Parathyroid adenoma (tissue), 2 donors: ENCODE results near the gene PPP1R2C.

Experiments used
- H2AFZ ChIP-seq: fragments of 300-600 bp; sonication (generic); one replicate; pipeline ENCODE4 v1.7.0; 2017; ENCODE audit warnings: antibody characterized with exemption, mild to moderate bottlenecking
- H3K27ac ChIP-seq: fragments of 300-600 bp; sonication (generic); one replicate; pipeline ENCODE4 v1.7.0; 2017
- H3K27me3 ChIP-seq: fragments of 300-600 bp; sonication (generic); one replicate; pipeline ENCODE4 v1.7.0; 2017; ENCODE audit warnings: low read length; ENCODE audit not compliant: control insufficient read depth, insufficient read depth
- H3K36me3 ChIP-seq: fragments of 300-600 bp; sonication (generic); one replicate; pipeline ENCODE4 v1.7.0; 2017; ENCODE audit warnings: low read length; ENCODE audit not compliant: control insufficient read depth, insufficient read depth
- H3K4me1 ChIP-seq: fragments of 300-600 bp; sonication (generic); one replicate; pipeline ENCODE4 v1.7.0; 2017; ENCODE audit warnings: control low read depth
- H3K4me2 ChIP-seq: fragments of 300-600 bp; sonication (generic); one replicate; pipeline ENCODE4 v1.7.0; 2017; ENCODE audit warnings: low read length
- H3K4me3 ChIP-seq: fragments of 300-600 bp; sonication (generic); one replicate; pipeline ENCODE4 v1.7.0; 2017; ENCODE audit warnings: low read depth, low read length
- H3K79me2 ChIP-seq: fragments of 300-600 bp; sonication (generic); one replicate; pipeline ENCODE4 v1.7.0; 2017; ENCODE audit warnings: control low read depth
- H3K9ac ChIP-seq: fragments of 300-600 bp; sonication (generic); one replicate; pipeline ENCODE4 v1.7.0; 2017; ENCODE audit warnings: mild to moderate bottlenecking
- H3K9me3 ChIP-seq: fragments of 300-600 bp; sonication (generic); one replicate; pipeline ENCODE4 v1.7.0; 2017; ENCODE audit warnings: low read length; ENCODE audit not compliant: control insufficient read depth
- CTCF ChIP-seq: fragments of 300-600 bp; sonication (generic); IDR thresholded peaks from one replicate; pipeline ENCODE4 v1.7.0; 2017; ENCODE audit warnings: antibody characterized with exemption, mild to moderate bottlenecking
- donor health status: primary hyperparathyroidism.

Gene PPP1R2C

DNA sequence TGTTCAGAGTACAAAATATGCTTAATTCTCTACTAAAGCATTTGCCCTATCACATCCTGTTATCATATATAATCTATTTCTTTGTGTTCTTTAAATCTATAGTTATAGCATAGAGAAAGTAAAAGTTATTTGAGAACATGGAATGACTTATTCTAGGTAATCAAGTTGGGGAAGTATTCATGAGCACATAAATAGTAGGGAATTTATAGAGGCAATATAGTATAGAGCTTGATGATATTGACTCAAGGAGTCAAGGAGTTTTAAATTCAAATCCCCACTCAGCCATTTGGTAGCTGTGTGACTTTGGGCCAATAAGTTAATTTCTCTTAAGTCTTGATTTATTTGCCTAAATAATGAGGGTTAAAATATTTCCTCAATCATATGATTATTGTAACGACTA is 37.5 kb downstream of the PPP1R2C start:
- Histone ChIP-seq H2AFZ (no peak overlapping the region), H3K4me3 (no peak overlapping the region), H3K27ac (no peak overlapping the region), H3K27me3 (no peaks in the 10 kb centered on the region), H3K4me2 (no peak overlapping the region), H3K36me3 (no peaks in the 10 kb centered on the region), H3K4me1 (no peaks in the 10 kb centered on the region), H3K79me2 (no peaks in the 10 kb centered on the region), H3K9ac (no peak overlapping the region), H3K9me3 (no peaks in the 10 kb centered on the region)
- no peak for TF ChIP-seq CTCF

DNA sequence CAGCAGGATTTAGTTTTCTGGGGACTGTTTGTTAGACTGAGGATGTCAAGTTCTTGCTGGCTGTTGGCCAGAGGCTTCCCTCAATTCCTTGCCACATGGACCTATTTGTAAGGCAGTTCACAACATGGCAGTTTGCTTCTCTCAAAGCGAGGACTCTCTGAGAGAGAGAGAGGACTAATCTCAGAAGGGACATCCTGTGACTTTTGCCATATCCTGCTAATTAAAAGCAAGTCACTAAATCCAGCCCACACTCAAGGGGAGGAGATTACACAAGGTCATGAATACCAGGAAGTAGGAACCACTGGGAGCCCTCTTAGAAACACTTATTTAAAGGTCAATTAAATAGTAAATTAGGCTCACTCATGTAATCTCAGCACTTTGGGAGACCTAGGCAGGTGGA is 38.2 kb downstream of the PPP1R2C start:
- Histone ChIP-seq H3K36me3 (no peaks in the 10 kb centered on the region), H3K4me3 (no peak overlapping the region), H3K9ac (no peak overlapping the region), H3K79me2 (no peaks in the 10 kb centered on the region), H2AFZ (no peak overlapping the region), H3K27me3 (no peaks in the 10 kb centered on the region), H3K9me3 (no peaks in the 10 kb centered on the region), H3K27ac (no peak overlapping the region), H3K4me2 (no peak overlapping the region), H3K4me1 (no peaks in the 10 kb centered on the region)
- no peak for TF ChIP-seq CTCF

GRCh38 chrX:42739258-42739657 is 38.7 kb downstream of the PPP1R2C start:
- Histone ChIP-seq H3K9me3 (no peaks in the 10 kb centered on the region), H3K27ac (no peak overlapping the region), H3K4me1 (no peaks in the 10 kb centered on the region), H2AFZ (no peak overlapping the region), H3K4me3 (no peak overlapping the region), H3K27me3 (no peaks in the 10 kb centered on the region), H3K36me3 (no peaks in the 10 kb centered on the region), H3K79me2 (no peaks in the 10 kb centered on the region), H3K4me2 (no peak overlapping the region), H3K9ac (no peak overlapping the region)
- TF ChIP-seq CTCF: no peak

GRCh38 chrX:42738552-42738951 is 39.4 kb downstream of the PPP1R2C start:
- no peaks in the 10 kb centered on the region for H3K9me3 ChIP-seq
- H3K27ac ChIP-seq: no peak overlapping the region
- no peaks in the 10 kb centered on the region for H3K79me2 ChIP-seq
- no peaks in the 10 kb centered on the region for H3K27me3 ChIP-seq
- H3K4me3 ChIP-seq: no peak overlapping the region
- H3K9ac ChIP-seq: no peak overlapping the region
- H3K4me2 ChIP-seq: no peak overlapping the region
- no peak for TF ChIP-seq CTCF
- no peak overlapping the region for H2AFZ ChIP-seq
- no peaks in the 10 kb centered on the region for H3K36me3 ChIP-seq
- no peaks in the 10 kb centered on the region for H3K4me1 ChIP-seq

- Histone ChIP-seq H3K9me3 (no peaks in the 10 kb centered on the region), H3K36me3 (no peaks in the 10 kb centered on the region), H3K4me1 (no peaks in the 10 kb centered on the region), H3K27me3 (no peaks in the 10 kb centered on the region), H3K9ac (no peak overlapping the region), H3K4me3 (no peak overlapping the region), H3K27ac (no peak overlapping the region), H2AFZ (no peak overlapping the region), H3K79me2 (no peaks in the 10 kb centered on the region), H3K4me2 (no peak overlapping the region)
- no peak for TF ChIP-seq CTCF
Observed at GRCh38 chrX:42735250-42735649, 42.7 kb downstream of the PPP1R2C start.
